HEK293 (cell line): ENCODE results near the gene SDHAF1.
A peak's percentile ranks its signal among the peaks of the same experiment; 100 is the strongest.

Experiments used
- CTCF ChIA-PET: fragments of 350-600 bp; formaldehyde crosslinking; extraction: SDS; loops from one replicate; lab custom pipeline; 2021; ENCODE audit warnings: antibody characterized with exemption; lab: Yijun Ruan, JAX
- POLR2A ChIA-PET: fragments of 300-600 bp; formaldehyde crosslinking; extraction: SDS; loops from one replicate; lab custom pipeline; 2020; ENCODE audit warnings: antibody characterized with exemption, inconsistent platforms; lab: Yijun Ruan, JAX
- H3K27ac ChIP-seq: fragments of 200-500 bp; sonication (Bioruptor generic); 2 replicates; pipeline ENCODE4 v1.5.1; 2014; ENCODE audit warnings: low read depth, low read length, control low read depth, inconsistent platforms; ENCODE audit errors: extremely low read depth
- H3K36me3 ChIP-seq, 2 experiments: fragments of 200-500 bp in 1 of 2; sonication (Bioruptor generic) in 1 of 2; 1 replicate in 1 of 2; 2 replicates in 1 of 2; pipeline ENCODE4 v1.5.1; 2014 to 2017; ENCODE audit warnings: inconsistent platforms in 2 of 2, low read length in 2 of 2; ENCODE audit not compliant: control insufficient read depth in 2 of 2, insufficient read depth in 1 of 2
- H3K4me1 ChIP-seq: fragments of 200-500 bp; sonication (Bioruptor generic); 2 replicates; pipeline ENCODE4 v1.5.1; 2014; ENCODE audit warnings: mild to moderate bottlenecking, low read length, inconsistent platforms; ENCODE audit not compliant: control insufficient read depth, insufficient read depth
- H3K4me3 ChIP-seq: 2 replicates; pipeline ENCODE4 v1.5.1; 2011; ENCODE audit warnings: low read depth, mild to moderate bottlenecking, control low read depth, low read length, moderate library complexity
- H3K9me3 ChIP-seq: fragments of 200-500 bp; sonication (Bioruptor generic); 2 replicates; pipeline ENCODE4 v1.5.1; 2014; ENCODE audit warnings: low read depth, low read length, inconsistent platforms; ENCODE audit not compliant: control insufficient read depth, insufficient read depth
- EGR2 ChIP-seq: fragments of 450-650 bp; formaldehyde crosslinking; IDR thresholded peaks from 2 replicates; pipeline ENCODE4 v1.5.1; 2016; ENCODE audit warnings: low read depth, missing biosample characterization, missing genetic modification characterization
- HIC1 ChIP-seq: fragments of 450-650 bp; formaldehyde crosslinking; IDR thresholded peaks from 2 replicates; pipeline ENCODE4 v1.5.1; 2016; ENCODE audit warnings: missing biosample characterization, missing genetic modification characterization
- IKZF3 ChIP-seq: fragments of 450-650 bp; IDR thresholded peaks from 2 replicates; pipeline ENCODE4 v1.5.0; 2018; ENCODE audit warnings: missing biosample characterization, mild to moderate bottlenecking, missing genetic modification characterization, moderate library complexity
- KLF7 ChIP-seq: fragments of 450-650 bp; formaldehyde crosslinking; IDR thresholded peaks from 2 replicates; pipeline ENCODE4 v1.5.1; 2016; ENCODE audit warnings: missing biosample characterization, missing genetic modification characterization, borderline replicate concordance
- PRDM4 ChIP-seq: fragments of 450-650 bp; formaldehyde crosslinking; IDR thresholded peaks from 2 replicates; pipeline ENCODE4 v1.5.1; 2017; ENCODE audit warnings: missing biosample characterization, missing genetic modification characterization
- ZBTB1 ChIP-seq: fragments of 450-650 bp; formaldehyde crosslinking; IDR thresholded peaks from 2 replicates; pipeline ENCODE4 v1.5.1; 2016; ENCODE audit warnings: missing biosample characterization, missing genetic modification characterization
- ZFP37 ChIP-seq: fragments of 450-650 bp; formaldehyde crosslinking; IDR thresholded peaks from 2 replicates; pipeline ENCODE4 v1.5.1; 2016; ENCODE audit warnings: missing biosample characterization, missing genetic modification characterization
- ZNF211 ChIP-seq: fragments of 450-650 bp; formaldehyde crosslinking; IDR thresholded peaks from 2 replicates; pipeline ENCODE4 v1.5.1; 2016; ENCODE audit warnings: low read depth, missing biosample characterization, missing genetic modification characterization
- ZNF341 ChIP-seq: fragments of 450-650 bp; formaldehyde crosslinking; IDR thresholded peaks from 2 replicates; pipeline ENCODE4; 2016; ENCODE audit warnings: low read depth, missing biosample characterization, missing genetic modification characterization
- ZNF596 ChIP-seq: fragments of 450-650 bp; IDR thresholded peaks from 2 replicates; pipeline ENCODE4 v1.5.0; 2018; ENCODE audit warnings: missing biosample characterization, mild to moderate bottlenecking, missing genetic modification characterization, moderate library complexity
- ZNF660 ChIP-seq: fragments of 450-650 bp; IDR thresholded peaks from 2 replicates; pipeline ENCODE4 v1.5.1; 2018; ENCODE audit warnings: missing biosample characterization, mild to moderate bottlenecking, missing genetic modification characterization
- ZNF747 ChIP-seq: fragments of 450-650 bp; formaldehyde crosslinking; IDR thresholded peaks from 2 replicates; pipeline ENCODE4 v1.5.1; 2016; ENCODE audit warnings: missing biosample characterization, missing genetic modification characterization
- ZNF777 ChIP-seq: fragments of 450-650 bp; formaldehyde crosslinking; IDR thresholded peaks from 2 replicates; pipeline ENCODE4 v1.5.1; 2017; ENCODE audit warnings: missing biosample characterization, missing genetic modification characterization, borderline replicate concordance
- ZNF830 ChIP-seq: fragments of 450-650 bp; IDR thresholded peaks from 2 replicates; pipeline ENCODE4 v1.5.0; 2018; ENCODE audit warnings: missing biosample characterization, missing genetic modification characterization, low read depth, mild to moderate bottlenecking, moderate library complexity
- TF ChIP-seq, protein P1 (sequence below): fragments of 450-650 bp; formaldehyde crosslinking; IDR thresholded peaks from 2 replicates; pipeline ENCODE4 v1.5.1; 2016; ENCODE audit warnings: missing biosample characterization, missing genetic modification characterization

Gene SDHAF1

DNA sequence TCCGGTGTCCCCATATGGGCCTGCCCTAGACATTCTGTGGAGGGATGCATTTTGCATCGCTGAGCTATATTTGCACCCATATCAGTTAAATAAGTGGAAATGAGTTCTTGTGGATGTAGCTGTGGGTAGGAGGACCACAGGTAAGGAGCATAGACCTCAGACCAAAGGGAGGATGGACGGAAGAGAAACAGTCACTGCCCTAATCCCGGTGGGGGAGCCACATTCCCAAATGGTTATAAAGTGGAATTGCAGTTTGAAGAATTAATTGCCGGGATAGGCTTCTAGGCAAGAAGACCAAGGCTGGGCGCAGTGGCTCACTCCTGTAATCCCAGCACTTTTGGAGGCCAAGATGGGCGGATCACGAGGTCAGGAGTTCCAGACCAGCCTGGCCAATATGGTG is 1.8 kb downstream of the SDHAF1 start:
- TF ChIP-seq PRDM4, result peak; percentile 77
- TF ChIP-seq IKZF3, result 0 out of 2 replicates have a peak, but pooled peaks have one; percentile 27
- peak; percentile 40; the same call in 1 of the 2 replicates for TF ChIP-seq ZNF341 (tag by site-specific recombination)
- TF ChIP-seq KLF7 (tag by site-specific recombination), result no peak
- H3K4me1 ChIP-seq, result peaks cover 21% of the 10 kb centered on the region
- ChIA-PET CTCF (interaction anchor here (0.6 to 3.9 kb wide), 6 partner anchors 17 to 833 kb away, joined by 3 to 10 read pairs (median 6); partner anchors contain the start of gene ALKBH6), POLR2A (interaction anchor here (0.6 to 2.2 kb wide), 6 partner anchors 11 to 127 kb away, joined by 3 to 12 read pairs (median 5); partner anchors contain the start of genes ALKBH6, SYNE4 and THAP8)
- H3K9me3 ChIP-seq, result no peaks in the 10 kb centered on the region; the same call in 1 of the 2 replicates
- H3K27ac ChIP-seq, result peak overlapping the region; percentile 84; the same call in 1 of the 2 replicates
- no peak overlapping the region for H3K4me3 ChIP-seq
- H3K36me3 ChIP-seq, result peaks cover 33 to 48% of the 10 kb centered on the region in 2 experiments

GRCh38 chr19:36001605-36002004 is 6.6 kb downstream of the SDHAF1 start:
- peaks cover 11% of the 10 kb centered on the region for H3K4me1 ChIP-seq
- H3K36me3 ChIP-seq, result peaks cover 38 to 74% of the 10 kb centered on the region in 2 experiments
- no peak overlapping the region for H3K27ac ChIP-seq
- TF ChIP-seq ZNF777 (tag by site-specific recombination), result no peak
- no peak for TF ChIP-seq ZNF211 (tag by site-specific recombination)
- TF ChIP-seq ZFP37 (tag by site-specific recombination), result no peak
- TF ChIP-seq ZNF830 (tag by site-specific recombination), result no peak
- TF ChIP-seq, protein P1, sequence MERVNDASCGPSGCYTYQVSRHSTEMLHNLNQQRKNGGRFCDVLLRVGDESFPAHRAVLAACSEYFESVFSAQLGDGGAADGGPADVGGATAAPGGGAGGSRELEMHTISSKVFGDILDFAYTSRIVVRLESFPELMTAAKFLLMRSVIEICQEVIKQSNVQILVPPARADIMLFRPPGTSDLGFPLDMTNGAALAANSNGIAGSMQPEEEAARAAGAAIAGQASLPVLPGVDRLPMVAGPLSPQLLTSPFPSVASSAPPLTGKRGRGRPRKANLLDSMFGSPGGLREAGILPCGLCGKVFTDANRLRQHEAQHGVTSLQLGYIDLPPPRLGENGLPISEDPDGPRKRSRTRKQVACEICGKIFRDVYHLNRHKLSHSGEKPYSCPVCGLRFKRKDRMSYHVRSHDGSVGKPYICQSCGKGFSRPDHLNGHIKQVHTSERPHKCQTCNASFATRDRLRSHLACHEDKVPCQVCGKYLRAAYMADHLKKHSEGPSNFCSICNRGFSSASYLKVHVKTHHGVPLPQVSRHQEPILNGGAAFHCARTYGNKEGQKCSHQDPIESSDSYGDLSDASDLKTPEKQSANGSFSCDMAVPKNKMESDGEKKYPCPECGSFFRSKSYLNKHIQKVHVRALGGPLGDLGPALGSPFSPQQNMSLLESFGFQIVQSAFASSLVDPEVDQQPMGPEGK (tag by site-specific recombination), result no peak
- no peak for TF ChIP-seq ZNF660 (tag by site-specific recombination)
- no peak for TF ChIP-seq ZBTB1 (tag by site-specific recombination)
- no peak for TF ChIP-seq HIC1 (tag by site-specific recombination)
- no peak for TF ChIP-seq EGR2 (tag by site-specific recombination)
- TF ChIP-seq ZNF596 (tag by site-specific recombination), result no peak
- no peak for TF ChIP-seq ZNF747 (tag by site-specific recombination)
- POLR2A ChIA-PET, result interaction anchor here (0.9 to 6.4 kb wide), 3 partner anchors 11 to 52 kb away, joined by 3 to 37 read pairs (median 4); partner anchors contain the start of gene ALKBH6
- H3K9me3 ChIP-seq, result no peaks in the 10 kb centered on the region; the same call in 1 of the 2 replicates
- no peak overlapping the region for H3K4me3 ChIP-seq
- CTCF ChIA-PET, result interaction anchor here (0.6 to 2.1 kb wide), 3 partner anchors 10 to 12 kb away, joined by 3 to 10 read pairs (median 4); partner anchors contain the start of gene ALKBH6
